Right lung (tissue), 5 donors: ENCODE data around the gene DPYD. TPM values are rescaled to one million over a fixed set of nuclear protein-coding genes. Genes with fewer than 3 reads are reported as not detected.

Source experiments
- DNase-seq, 2 donors: peaks; one replicate each; pipeline ENCODE4 v3.0.0-alpha.2; 2013
- polyA plus RNA-seq, 5 donors: library from polyadenylated mRNA; unstranded; fragments of 120-200 nt; gene quantifications; one replicate each; pipeline versions ENCODE4 v1.2.1 to v1.2.3, GENCODE V29; 2013; ENCODE audit warnings: inconsistent platforms in 1 of 5, low replicate concordance in 1 of 5; ENCODE audit not compliant: insufficient read length in 5 of 5, insufficient read depth in 1 of 5

Gene DPYD
- polyA plus RNA-seq, 5 donors = 19.1 to 33.5 (median 25.1) TPM

GRCh38 chr1:97849345-97850340, 71.2 kb downstream of the DPYD start:
- peak; percentile 45 to 51 for DNase-seq

- DNase-seq = no peak
Measured at GRCh38 chr1:97845805-97846204, 75.0 kb downstream of the DPYD start.

- no peak for DNase-seq
Measured at GRCh38 chr1:97844552-97845089, 76.2 kb downstream of the DPYD start.

GRCh38 chr1:97841338-97841737, 79.5 kb downstream of the DPYD start:
- DNase-seq = no peak

- no peak for DNase-seq
Measured at GRCh38 chr1:97837161-97837560, 83.7 kb downstream of the DPYD start.

- no peak for DNase-seq
Measured at GRCh38 chr1:97834899-97835298, 85.9 kb downstream of the DPYD start.

- no peak for DNase-seq
Measured at GRCh38 chr1:97833881-97834280, 87.0 kb downstream of the DPYD start.

- DNase-seq = no peak
Measured at GRCh38 chr1:97832481-97832880, 88.4 kb downstream of the DPYD start.

GRCh38 chr1:97827887-97828286, 92.9 kb downstream of the DPYD start:
- no peak for DNase-seq

- DNase-seq = no peak
Measured at GRCh38 chr1:97826820-97827219, 94.0 kb downstream of the DPYD start.

GRCh38 chr1:97824624-97825023, 96.2 kb downstream of the DPYD start:
- DNase-seq = no peak

- DNase-seq = no peak
Measured at GRCh38 chr1:97824200-97824599, 96.6 kb downstream of the DPYD start.

- no peak for DNase-seq
Measured at GRCh38 chr1:97820470-97821188, 100.2 kb downstream of the DPYD start.

GRCh38 chr1:97816927-97817326, 103.9 kb downstream of the DPYD start:
- DNase-seq = no peak

- DNase-seq = no peak
Measured at GRCh38 chr1:97814804-97815203, 106.0 kb downstream of the DPYD start.

- DNase-seq = no peak
Measured at GRCh38 chr1:97814121-97814520, 106.7 kb downstream of the DPYD start.

GRCh38 chr1:97812076-97812475, 108.8 kb downstream of the DPYD start:
- no peak for DNase-seq

- no peak for DNase-seq
Measured at GRCh38 chr1:97806996-97807520, 113.8 kb downstream of the DPYD start.

GRCh38 chr1:97806326-97806725, 114.5 kb downstream of the DPYD start:
- no peak for DNase-seq

- no peak for DNase-seq
Measured at GRCh38 chr1:97805093-97805492, 115.7 kb downstream of the DPYD start.

GRCh38 chr1:97803026-97803425, 117.8 kb downstream of the DPYD start:
- DNase-seq = no peak

GRCh38 chr1:97802011-97802410, 118.8 kb downstream of the DPYD start:
- no peak for DNase-seq
